HG02852 (cell line): ENCODE measurements around the gene LCT.
"Not testable (repeated sequence)": the region's sequence is repeated elsewhere in the genome, so short reads cannot be mapped to it uniquely, and the experiment has no call there.

Experiments
- ATAC-seq: cut with Tn5 transposase; IDR thresholded peaks from one replicate; pipeline ENCODE4 v1.9.1; 2021; ENCODE audit warnings: mild to moderate bottlenecking, moderate library complexity; ENCODE audit not compliant: unreplicated experiment

Gene LCT

DNA sequence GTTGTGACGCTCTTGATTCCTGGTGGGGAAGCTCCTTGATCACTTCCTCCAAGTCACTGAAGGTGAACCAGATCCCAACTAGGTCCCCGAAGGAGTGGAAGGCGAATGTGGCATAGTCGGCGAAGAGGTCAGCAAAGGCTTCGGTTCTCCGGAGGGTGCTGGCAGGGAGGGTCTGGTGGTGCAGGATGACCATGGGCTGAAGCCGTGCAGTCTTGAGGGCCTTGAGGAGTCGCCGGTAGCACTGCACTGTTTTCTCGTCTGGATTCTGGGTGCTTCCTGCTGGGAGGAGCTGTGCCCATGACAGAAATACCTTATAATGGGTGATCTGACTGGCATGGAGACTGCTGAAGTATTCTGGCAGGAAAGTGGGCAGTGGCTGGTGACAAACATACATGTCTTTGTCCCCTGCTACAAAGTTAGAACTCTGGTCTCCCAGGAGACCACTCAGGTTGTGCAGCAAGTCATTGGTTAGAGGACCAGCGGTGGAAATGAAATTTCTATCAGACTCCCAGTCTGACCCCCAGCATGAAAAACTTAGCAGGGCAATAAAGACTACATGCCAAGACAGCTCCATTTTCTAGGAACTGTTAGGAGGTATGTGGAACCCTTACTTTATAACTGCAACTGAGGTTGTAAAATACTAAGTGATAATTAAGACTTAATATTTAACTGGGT, at the start of gene LCT:
LCT (minus strand) TSS at position 589 of the 675 bp plus-strand sequence; CDS start at position 574, 15 bp downstream.
- no peak for ATAC-seq

DNA sequence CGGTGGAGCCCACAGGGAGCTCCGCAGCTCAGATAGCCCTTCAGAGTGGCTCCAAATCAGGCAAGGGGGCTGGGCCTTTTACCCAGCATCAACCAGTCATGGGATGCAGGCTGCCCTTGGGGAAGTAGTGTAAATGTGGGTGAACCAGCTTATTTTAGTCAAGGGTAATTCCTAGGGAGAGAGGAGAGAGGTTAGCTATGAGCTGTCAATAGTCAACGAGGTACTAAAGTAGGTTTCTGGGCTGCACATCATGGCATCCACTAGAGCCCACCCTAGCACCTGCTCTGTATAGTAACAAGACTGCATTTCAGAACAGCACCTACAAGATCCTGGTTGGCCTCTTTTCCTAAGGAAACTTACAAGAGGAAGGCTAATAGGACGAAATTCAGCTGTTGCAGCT, 48.7 kb upstream of the LCT start:
- ATAC-seq, result no peak

DNA sequence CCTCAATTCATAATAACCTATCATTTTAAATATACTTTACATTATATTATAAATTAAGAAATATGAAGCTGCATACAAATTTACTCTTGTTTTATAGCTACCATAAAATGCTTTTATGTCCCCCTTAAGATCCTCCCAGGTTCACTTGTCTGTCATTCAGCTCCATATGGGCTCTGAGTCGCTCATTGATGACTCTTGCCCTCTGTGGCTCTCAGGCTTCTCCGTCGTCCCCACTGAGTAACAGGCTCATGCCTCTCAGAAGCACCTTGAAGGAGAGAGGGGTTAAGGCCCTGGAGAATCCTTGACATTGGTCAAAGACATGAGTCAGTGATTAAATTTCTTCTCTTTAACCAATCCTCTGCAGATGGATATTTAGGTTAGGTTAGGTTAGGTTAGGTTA, 45.4 kb upstream of the LCT start:
- ATAC-seq, result no peak

DNA sequence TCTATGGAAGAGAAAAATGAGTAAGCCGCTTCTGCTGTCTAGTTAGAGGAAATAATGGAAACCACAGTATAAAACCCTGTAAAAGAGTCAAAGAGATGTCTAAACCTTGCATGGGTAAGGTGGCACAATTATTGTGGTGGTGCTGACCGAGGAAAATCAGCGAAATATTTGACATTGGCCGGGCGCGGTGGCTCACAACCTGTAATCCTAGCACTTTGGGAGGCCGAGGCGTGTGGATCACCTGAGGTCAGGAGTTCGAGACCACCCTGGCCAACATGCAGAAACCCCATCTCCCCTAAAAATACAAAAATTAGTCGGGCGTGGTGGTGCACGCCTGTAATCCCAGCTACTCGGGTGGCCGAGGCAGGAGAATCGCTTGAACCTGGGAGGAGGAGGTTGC, 39.8 kb upstream of the LCT start:
- ATAC-seq, result not testable (repeated sequence)

DNA sequence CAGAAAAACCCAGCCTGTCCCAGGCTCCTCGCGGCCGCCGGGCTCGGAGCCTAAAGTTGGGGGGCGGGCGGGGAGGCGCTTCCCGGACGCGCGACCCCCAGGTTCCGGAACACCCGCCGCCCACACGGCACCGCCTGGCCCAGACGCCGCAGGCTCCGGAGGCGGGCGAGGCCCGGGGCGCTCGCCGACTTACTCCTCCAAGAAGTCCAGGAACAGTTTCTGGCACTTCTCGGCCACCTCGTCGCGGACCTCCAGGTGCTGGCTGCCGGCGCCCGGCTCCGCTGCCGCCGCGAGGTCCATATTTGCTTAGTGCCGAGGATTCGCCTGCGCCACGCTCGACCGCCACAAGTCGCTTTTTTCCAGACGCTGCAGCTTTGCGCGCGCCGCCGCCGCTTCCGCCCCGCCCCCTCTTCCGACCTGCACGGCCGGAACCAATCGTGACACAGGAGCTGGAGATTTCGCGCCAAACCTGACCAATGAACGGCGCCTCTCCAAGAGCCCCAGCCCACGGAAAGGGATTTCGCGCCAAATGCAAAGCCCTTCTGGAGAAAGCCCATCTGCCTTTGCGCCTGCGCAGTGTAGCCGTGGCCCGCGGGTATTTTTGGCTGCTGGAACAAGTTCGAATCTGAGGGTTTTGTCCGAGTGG, 39.2 kb upstream of the LCT start, which contains the start of gene MCM6:
MCM6 (minus strand) TSS at position 378 of the 646 bp plus-strand sequence; CDS start at position 300, 78 bp downstream.
- peak; percentile 89 for ATAC-seq

DNA sequence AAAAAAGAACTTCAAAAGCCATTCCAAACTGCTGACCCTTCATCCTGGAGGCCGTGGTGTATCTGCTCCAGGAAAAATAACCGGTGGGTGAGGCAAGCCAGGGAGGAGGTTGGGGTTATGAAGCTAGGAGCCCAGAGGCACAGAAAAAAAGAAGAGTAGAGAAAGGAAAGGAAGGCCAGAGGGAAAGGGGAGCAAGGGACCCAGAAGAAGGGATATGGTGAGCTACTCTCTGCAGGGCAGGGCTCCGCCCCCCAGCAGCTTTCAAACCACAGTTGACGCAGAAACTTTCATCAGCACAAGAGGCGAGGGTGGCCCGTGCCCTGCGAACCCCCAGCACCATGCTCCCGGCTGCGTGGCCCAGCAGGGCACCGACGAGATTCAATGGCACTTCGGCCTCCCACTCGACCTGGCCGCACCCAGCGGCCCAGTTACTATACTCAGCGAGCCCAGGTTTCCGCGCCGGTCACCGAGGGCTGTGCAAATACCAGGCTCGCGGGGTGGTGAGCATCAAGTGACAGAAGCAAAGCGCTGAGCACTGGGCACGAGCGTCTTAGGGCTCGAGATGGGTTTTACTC, 38.6 kb upstream of the LCT start:
- ATAC-seq, result peak; percentile 53

DNA sequence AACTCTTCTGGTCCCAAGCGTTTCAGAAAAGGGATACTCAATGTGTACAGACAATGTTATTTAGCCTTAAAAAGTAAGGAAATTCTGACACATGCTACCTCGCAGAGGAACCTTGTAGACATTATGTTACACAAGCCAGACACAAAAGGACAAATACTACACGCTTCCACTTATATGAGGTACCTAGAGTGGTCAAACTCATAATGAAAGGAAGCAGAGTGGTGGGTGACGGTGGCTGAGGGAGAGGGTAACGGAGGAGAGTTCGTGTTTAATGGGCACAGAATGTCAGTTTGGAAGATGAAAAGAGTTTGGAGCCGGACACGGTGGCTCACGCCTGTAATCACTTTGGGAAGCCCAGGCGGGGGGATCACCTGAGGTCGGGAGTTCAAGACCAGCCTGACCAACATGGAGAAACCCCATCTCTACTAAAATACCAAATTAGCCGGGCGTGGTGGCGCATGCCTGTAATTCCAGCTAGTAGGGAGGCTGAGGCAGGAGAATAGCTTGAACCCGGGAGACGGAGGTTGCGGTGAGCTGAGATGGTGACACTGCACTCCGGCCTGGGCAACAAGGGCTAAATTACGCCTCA, 37.9 kb upstream of the LCT start:
- no peak for ATAC-seq

DNA sequence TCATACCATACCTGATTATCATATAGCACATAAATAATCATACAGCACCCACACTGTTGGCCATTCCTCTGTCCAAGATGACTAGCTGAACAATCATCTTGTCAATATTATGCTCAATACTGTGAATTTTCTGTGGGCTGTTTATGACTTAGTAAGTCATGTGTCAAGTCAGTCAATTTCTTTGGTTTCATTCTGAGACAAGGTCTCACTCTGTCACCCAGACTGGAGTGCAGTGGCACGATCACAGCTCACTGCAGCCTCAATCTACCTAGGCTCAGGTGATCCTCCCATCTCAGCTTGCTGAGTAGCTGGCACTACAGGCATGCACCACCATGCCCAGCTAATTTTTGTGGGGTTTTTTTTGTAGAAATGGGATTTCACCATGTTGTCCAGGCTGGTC, 33.6 kb upstream of the LCT start:
- ATAC-seq, result peak; percentile 84

DNA sequence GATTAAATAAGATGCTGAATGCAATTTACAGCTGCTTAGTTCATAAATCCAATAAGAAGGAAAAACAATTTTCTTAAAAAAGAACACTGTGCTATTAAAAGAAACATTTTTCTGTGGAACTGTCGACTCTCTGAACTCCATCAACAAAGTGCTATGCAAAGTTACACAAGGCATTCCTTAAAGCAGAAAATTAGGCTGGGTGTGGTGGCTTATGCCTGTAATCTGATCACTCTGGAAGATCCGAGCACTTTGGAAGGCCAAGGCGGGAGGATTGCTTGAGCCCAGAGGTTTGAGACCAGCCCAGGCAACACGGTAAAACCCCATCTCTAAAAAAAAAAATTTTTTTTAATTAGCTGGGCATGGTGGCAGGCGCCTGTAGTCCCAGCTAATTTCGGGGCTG, 26.2 kb upstream of the LCT start:
- ATAC-seq, result no peak

DNA sequence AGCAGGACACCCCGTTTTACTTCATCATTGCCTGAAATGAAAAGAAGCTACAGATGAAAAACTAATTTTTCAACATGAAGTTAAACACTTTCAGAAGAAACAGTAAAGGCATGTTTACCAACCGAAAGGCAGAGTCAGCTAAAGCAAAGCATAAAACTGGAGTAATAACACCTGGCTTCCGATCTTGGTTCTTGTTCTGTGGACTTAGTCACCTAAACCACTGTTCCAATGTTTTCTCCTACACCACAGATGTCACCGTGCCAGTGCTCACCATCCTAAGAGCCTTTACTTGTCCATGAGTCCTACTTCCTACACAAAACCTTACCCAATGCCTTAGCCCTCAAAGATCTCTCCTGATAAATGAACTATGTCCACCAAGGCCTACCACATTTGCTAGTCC, 25.7 kb upstream of the LCT start:
- no peak for ATAC-seq

DNA sequence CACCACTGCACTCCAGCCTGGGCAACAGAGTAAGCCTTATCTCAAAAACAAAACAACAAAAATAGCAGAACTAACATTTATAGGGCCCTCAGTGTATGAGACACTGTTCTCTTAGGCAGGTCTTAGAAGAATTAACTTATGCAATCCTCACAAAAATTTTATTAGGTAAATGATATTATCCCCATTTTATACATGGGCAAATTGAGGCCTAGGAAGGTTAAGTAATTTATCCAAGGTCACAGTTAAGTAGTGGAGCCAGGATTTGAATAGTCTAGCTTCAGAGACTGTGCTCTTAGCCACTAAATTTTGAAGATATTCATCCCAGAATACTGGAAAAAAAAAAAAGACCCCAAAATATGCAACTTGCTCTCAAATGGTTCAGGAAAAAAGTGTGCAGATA, 16.4 kb upstream of the LCT start:
- ATAC-seq, result no peak

DNA sequence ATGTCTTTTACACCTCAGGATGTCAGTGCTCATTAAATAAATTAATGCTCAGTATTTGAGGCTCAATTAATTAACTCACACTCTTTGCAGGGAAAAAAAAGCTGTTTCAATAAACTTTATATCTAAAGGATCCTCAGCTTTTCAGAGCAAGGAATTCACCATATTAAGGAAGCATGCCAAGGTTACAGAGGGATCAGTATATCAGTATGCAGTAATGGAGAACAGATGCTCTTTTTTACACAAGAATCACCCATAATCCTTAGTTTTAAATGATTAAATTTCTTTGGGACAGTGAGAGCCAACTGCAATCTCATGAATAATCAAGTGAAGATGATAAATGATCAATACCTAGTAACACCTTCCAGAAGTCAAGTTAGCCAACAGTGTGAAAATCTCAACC, 14.9 kb upstream of the LCT start:
- ATAC-seq, result no peak

DNA sequence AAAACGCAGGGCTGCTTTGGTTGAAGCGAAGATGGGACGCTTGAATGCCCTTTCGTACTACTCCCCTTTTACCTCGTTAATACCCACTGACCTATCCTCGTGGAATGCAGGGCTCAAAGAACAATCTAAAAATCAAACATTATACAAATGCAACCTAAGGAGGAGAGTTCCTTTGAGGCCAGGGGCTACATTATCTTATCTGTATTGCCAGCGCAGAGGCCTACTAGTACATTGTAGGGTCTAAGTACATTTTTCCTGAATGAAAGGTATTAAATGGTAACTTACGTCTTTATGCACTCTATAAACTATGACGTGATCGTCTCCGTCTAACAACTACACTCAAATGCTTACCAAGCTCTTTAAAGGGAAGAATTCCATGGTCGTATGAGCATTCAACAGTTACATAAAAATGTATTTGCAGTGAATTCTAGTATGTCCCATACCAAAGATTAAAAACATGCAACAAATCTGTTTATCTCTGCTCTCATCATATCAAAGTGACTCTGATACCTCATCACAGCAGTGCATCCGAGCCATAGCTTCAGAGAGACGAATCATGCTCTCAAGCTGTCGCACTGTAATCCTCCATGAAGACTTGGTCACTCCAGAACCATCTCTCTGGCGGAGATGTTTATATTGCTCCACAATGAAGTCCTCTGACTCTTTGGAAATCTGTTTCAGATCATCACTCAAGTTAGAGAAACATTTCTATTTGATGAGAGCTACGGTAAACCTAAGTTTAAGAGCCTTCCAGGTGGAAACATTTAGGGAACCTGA, 14.1 kb upstream of the LCT start:
- no peak for ATAC-seq

DNA sequence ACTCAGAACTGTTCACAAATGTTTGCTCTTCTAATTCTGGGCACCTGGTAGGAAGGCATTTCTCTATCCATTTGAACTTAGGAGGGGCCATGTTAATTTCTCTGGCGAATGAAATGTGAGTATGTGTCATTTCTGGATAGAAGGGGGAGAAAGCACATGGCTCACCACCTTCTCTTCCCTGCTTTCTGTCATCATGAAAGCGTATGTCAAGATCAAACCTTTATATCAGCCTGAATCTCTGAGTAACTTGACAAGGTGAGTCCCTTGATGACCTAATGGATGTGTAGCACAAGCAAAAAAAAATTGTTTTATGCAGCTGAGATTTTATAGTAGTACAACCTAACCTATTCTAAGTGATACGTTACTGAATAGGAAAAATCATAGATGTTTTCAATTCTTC, 12.1 kb upstream of the LCT start:
- no peak for ATAC-seq

DNA sequence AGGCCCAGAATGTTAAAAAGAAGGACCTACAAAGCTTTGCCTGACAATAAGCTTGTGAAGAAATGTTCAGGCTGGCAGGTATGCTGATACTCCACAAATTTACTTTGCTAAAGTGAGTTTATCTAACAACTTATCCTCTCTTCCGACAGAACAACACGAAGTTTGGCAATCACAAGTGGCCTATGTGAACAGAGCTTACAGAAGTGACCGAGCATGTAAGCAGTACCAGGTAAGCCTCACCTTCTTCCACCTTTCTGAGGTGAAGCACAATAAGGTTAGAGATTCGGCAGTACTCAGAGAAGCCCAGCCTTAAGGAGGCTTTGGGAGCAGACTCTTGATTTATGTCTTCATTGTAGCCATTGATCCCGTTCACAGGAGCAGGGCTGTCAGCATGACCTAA, 9.0 kb upstream of the LCT start:
- no peak for ATAC-seq

DNA sequence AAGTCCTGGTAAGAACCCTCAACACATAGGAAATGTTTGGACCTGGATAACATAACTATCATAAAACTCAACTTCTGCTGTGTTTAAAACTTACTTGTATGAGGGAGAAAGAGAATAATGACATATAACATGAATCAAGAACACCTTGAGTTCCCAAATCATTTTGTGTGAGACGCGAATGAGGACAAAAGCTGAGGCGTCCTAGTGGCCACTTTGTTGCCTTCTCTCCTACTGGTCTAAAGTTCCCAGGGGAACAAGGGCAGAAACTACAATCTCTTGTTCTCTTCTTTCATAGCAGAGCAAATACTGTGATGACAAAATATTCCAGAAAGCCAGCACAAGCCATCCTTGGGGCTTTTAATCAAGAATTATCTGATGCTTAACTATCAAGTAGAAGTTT, 8.3 kb upstream of the LCT start:
- no peak for ATAC-seq

DNA sequence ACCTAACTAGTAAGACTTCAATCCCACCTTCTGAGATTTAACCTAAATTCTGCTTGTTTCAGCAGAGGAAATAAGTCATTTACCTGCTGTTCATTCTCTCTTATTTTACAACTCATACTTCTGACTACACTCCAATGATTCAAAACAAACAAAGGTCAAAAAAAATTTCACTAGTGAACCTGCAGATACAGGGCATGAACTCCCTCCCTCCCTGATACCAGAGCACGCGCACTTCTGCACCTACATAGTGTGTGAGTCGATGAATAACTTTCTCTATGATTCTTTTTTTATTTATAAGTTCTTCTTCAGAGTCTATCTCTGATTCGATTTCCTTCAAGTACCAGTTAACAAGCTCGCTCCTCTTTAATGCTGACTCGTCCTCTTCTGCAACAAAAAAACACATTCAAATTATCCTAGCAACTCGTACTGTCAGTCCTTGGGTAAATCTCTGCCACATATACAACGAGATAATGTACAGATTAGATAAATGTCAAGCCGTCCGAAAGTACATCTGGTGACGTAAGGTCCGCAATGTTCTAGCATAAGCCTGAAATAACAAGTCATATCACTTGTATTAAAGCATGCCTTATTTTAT, 7.4 kb upstream of the LCT start:
- no peak for ATAC-seq

DNA sequence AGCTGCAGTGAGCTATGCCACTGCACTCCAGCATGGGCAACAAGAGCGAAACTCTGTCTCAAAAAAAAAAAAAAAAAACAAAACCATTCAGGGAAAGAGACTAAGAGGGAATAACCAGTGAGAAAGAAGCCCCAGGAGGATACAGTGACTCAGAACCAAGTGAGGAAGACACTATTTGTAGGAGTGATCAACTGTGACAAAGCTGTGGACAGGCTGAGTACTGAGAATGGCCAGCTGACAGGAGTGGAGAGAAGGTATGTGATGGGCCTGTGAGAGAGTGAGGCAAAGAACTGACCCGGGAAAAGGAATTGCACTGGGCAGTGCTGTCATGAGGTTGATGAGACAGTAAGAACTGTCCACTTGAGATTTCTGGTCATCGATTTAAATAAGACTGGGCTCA, 6.7 kb upstream of the LCT start:
- ATAC-seq, result no peak

DNA sequence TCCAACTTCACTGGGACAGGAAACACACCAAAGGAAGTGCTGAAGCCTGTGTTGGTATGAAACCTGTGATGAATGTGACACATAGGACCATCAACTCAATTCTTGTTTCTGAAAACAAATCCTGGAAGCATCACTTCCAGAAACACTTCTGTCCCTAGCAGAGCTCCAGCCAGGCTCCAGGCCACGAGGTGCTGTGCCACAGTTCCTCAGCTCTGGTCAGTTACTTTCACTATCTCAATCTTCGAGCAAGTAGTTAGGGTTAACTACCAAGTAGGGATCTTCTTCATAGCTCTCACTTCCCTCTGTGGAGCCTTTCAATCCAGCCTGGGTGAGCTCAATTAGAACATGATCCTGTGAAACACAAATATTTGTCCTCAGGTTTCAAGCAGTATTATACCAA, 3.6 kb upstream of the LCT start:
- ATAC-seq, result no peak

DNA sequence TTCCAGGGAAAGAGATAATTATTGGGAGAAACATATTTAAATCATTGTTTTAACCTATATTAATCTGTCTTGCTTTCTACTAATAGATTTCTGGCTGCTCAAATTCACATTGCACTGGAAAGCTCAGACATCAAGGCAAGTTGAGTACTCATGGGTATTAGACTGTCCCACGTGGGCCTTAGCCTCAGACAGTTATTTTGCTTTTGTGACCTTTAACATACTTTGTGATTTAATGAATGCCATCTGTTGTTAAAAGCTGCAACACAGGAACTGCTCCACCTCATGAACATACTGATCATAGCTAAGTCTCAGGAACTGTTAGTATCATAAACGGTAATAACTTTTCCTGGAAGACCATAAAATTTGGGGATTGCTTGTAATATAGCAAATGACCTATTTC, 2.7 kb upstream of the LCT start:
- no peak for ATAC-seq

DNA sequence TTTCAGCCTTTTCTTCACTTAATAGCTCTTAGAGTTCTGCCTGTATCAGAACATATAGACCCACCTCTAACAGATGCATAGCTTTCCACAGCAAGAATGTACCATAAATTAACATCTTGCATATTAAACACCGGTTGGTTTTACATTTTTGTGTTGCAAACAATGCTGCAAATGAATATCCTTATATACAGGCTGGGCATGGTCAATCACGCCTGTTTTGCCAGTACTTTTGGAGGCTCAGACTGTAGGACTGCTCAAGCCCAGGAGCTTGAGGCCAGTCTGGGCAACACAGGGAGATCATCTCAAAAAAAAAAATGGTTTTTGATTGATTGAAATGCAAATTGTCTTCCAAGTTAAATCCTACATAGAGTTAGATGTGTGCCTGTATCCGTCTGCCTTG, 1.5 kb upstream of the LCT start:
- ATAC-seq, result no peak
